ENCODE results near the gene PBXIP1. TPM values are rescaled to one million over a fixed set of nuclear protein-coding genes. Genes with fewer than 3 reads are reported as not detected.

PBXIP1 gene
- total RNA-seq, 1 experiment from 2014 or later: 24.0 TPM

DNA sequence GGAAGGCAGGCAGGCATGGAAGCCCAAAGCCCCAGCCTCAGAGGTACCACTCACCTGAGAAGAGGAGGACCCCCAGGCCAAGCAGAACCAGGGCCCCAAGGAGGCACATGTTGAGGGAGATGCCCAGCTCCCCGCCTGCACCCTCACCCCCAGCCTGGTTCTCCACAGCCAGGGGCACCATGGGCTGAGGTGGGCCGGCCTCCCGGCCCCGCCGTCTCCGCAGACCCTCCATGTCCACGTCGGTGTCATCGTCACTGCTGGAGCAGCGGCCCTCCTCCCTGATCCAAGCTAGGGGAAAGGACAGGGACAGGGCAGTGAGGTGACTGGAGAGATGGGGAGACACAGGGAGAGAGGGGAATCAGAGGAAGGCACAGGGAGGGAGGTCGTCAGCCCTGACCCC, 7.8 kb downstream of the PBXIP1 start:
- no peaks in the 10 kb centered on the region for H3K36me3 ChIP-seq (ENCODE audit: control insufficient read depth, insufficient read depth, low read length)
- H3K27me3 ChIP-seq (replicated peaks; ENCODE audit: control insufficient read depth, insufficient read depth, low read length): no peaks in the 10 kb centered on the region
- TF ChIP-seq, protein P1, sequence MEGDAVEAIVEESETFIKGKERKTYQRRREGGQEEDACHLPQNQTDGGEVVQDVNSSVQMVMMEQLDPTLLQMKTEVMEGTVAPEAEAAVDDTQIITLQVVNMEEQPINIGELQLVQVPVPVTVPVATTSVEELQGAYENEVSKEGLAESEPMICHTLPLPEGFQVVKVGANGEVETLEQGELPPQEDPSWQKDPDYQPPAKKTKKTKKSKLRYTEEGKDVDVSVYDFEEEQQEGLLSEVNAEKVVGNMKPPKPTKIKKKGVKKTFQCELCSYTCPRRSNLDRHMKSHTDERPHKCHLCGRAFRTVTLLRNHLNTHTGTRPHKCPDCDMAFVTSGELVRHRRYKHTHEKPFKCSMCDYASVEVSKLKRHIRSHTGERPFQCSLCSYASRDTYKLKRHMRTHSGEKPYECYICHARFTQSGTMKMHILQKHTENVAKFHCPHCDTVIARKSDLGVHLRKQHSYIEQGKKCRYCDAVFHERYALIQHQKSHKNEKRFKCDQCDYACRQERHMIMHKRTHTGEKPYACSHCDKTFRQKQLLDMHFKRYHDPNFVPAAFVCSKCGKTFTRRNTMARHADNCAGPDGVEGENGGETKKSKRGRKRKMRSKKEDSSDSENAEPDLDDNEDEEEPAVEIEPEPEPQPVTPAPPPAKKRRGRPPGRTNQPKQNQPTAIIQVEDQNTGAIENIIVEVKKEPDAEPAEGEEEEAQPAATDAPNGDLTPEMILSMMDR (IDR thresholded peaks at IDR 0.05; ENCODE audit: insufficient read depth in 1 of 2, low read depth in 1 of 2, low read length in 1 of 2, severe bottlenecking in 1 of 2, unreplicated experiment in 1 of 2): no peak
- Mint-ChIP-seq H3K36me3 (ENCODE audit: insufficient read depth, unreplicated experiment) (no peaks in the 10 kb centered on the region), H3K27me3 (ENCODE audit: insufficient read depth, unreplicated experiment) (no peaks in the 10 kb centered on the region), H3K9me3 (ENCODE audit: unreplicated experiment) (no peaks in the 10 kb centered on the region), H3K4me3 (ENCODE audit: unreplicated experiment) (no peak overlapping the region), H3K27ac (ENCODE audit: unreplicated experiment) (no peak overlapping the region), H3K4me1 (ENCODE audit: low read depth, unreplicated experiment) (peaks cover 14% of the 10 kb centered on the region)
- H3K4me1 ChIP-seq: peaks cover 13% of the 10 kb centered on the region
- intact Hi-C loops (cut with micrococcal nuclease; ENCODE audit: unreplicated experiment): no loop called here
- no peak for DNase-seq
- BruUV-seq (replicated peaks): no TSS peak
- POLR2A ChIA-PET: no interaction called here
- no peaks in the 10 kb centered on the region for H3K9me3 ChIP-seq
- CTCF ChIA-PET: interaction anchor here (0.7 kb wide), 1 partner anchor 8 kb away, joined by 3 read pairs; no protein-coding TSS in a partner anchor
- no peak overlapping the region for H3K4me3 ChIP-seq (ENCODE audit: low read depth, low read length)

DNA sequence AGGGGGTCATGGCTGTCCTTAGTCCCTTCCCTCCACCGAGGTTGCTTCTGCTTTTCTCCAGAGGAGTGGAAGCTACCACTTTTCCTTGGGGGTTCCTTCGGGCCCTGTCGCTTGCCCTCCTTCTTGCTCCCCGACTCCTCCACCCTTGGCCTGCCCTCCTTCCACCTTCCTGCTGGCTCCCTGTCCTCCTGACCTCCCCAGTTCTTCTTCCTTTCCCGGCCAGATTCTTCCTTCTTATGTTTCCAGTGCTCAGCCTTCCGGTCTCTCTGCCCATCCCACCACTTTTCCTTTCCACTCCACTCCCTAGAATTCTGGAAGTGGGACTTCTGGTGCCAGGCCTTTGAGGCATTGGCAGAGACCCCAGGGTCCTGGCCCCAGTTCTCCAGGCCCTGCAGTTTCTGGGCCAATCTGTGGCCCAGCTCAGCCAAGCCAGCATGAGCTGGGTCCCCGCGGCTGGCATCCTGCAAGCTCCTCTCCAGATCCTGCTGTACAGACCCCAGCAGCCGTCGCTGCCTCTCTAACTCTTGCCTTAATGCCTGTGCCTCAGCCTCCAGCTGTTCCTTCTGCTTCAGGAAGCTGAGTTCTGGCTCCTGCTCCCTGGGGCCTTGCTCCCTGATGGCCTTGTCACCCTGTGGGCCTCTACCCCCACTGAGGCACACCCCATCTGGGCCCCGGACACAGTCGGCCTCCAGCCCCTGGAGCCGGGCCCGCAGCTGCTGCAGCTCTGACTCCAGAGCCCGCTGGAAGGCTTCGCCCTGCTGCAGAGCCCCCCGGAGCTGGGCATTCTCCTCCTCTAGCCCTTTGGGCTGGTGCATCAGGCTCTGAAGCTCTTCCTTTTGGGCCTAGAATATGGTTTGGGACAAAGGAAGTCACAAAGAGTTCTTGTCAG, 9.7 kb downstream of the PBXIP1 start:
- Histone ChIP-seq H3K4me3 (ENCODE audit: low read depth, low read length) (no peak overlapping the region), H3K36me3 (ENCODE audit: control insufficient read depth, insufficient read depth, low read length) (no peaks in the 10 kb centered on the region), H3K27me3 (replicated peaks; ENCODE audit: control insufficient read depth, insufficient read depth, low read length) (no peaks in the 10 kb centered on the region), H3K4me1 (peaks cover 13% of the 10 kb centered on the region), H3K9me3 (no peaks in the 10 kb centered on the region)
- POLR2A ChIA-PET: interaction anchor here (0.7 kb wide), 1 partner anchor 75 kb away, joined by 4 read pairs; no protein-coding TSS in a partner anchor
- Mint-ChIP-seq H3K36me3 (ENCODE audit: insufficient read depth, unreplicated experiment) (no peaks in the 10 kb centered on the region), H3K4me1 (ENCODE audit: low read depth, unreplicated experiment) (peaks cover 14% of the 10 kb centered on the region), H3K27ac (ENCODE audit: unreplicated experiment) (no peak overlapping the region), H3K27me3 (ENCODE audit: insufficient read depth, unreplicated experiment) (no peaks in the 10 kb centered on the region), H3K4me3 (ENCODE audit: unreplicated experiment) (no peak overlapping the region), H3K9me3 (ENCODE audit: unreplicated experiment) (no peaks in the 10 kb centered on the region)
- intact Hi-C loops (cut with micrococcal nuclease; ENCODE audit: unreplicated experiment): loop anchor here (2.0 kb wide), 1 partner anchor 39 kb away; no protein-coding TSS in a partner anchor
- BruUV-seq (replicated peaks): no TSS peak
- CTCF ChIA-PET: interaction anchor here (1.1 kb wide), 1 partner anchor 9 kb away, joined by 3 read pairs; the partner anchor contains the start of gene PBXIP1
- no peak for DNase-seq
- TF ChIP-seq, protein P1 (IDR thresholded peaks at IDR 0.05; ENCODE audit: insufficient read depth in 1 of 2, low read depth in 1 of 2, low read length in 1 of 2, severe bottlenecking in 1 of 2, unreplicated experiment in 1 of 2): no peak

DNA sequence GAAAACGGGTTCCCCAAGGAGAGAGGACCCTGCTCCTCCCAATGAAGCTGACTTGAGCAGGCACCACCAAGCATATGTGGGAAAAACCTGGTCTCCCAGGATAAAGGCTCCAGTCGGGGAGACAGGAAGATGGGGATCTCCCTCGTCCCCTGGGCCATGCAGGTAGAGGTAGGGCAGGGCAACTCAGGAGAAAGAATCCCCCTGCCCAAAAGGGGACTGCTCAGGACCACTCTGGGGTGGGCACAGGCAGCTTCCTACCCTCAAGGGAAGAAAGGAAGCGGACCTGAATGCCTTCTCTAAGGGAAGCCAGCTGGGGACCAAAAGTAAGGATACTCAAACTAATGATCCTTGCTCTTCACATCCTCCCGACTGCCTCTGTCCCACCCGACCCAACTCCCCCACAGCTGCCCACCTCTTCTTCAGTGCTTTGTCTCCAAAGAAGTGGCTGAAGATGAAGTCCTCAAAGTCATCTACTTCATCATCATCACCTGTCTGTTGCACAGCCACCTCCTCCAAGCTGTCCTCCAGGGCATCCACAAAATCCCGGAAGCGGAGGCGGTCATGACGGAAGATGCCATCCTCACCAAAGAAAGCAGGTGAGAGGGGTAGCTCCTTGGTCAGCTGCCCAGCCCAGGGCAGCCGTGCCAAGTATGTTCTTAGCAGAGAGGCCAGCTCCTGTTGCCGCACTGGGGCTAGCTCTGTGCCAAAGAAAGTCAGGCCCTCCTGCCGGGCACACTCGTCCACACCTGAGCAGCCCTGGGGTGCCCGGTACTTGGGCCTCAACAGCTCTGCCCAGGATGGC, 10.5 kb downstream of the PBXIP1 start:
- TSS peak; percentile 57 for BruUV-seq (replicated peaks)
- no peak overlapping the region for H3K4me3 ChIP-seq (ENCODE audit: low read depth, low read length)
- ChIA-PET POLR2A (interaction anchor here (0.7 to 1.7 kb wide), 3 partner anchors 27 to 183 kb away, joined by 4 to 7 read pairs (median 4); no protein-coding TSS in a partner anchor), CTCF (interaction anchor here (0.8 to 1.4 kb wide), 2 partner anchors 43 to 72 kb away, joined by 5 read pairs; no protein-coding TSS in a partner anchor)
- DNase-seq: no peak
- H3K27me3 ChIP-seq (replicated peaks; ENCODE audit: control insufficient read depth, insufficient read depth, low read length): no peaks in the 10 kb centered on the region
- no peaks in the 10 kb centered on the region for H3K9me3 Mint-ChIP-seq (ENCODE audit: unreplicated experiment)
- no peaks in the 10 kb centered on the region for H3K36me3 Mint-ChIP-seq (ENCODE audit: insufficient read depth, unreplicated experiment)
- H3K9me3 ChIP-seq: no peaks in the 10 kb centered on the region
- TF ChIP-seq, protein P1 (IDR thresholded peaks at IDR 0.05; ENCODE audit: insufficient read depth in 1 of 2, low read depth in 1 of 2, low read length in 1 of 2, severe bottlenecking in 1 of 2, unreplicated experiment in 1 of 2): no peak
- H3K4me1 Mint-ChIP-seq (ENCODE audit: low read depth, unreplicated experiment): peaks cover 14% of the 10 kb centered on the region
- no peak overlapping the region for H3K27ac Mint-ChIP-seq (ENCODE audit: unreplicated experiment)
- H3K4me3 Mint-ChIP-seq (ENCODE audit: unreplicated experiment): no peak overlapping the region
- intact Hi-C loops (cut with micrococcal nuclease; ENCODE audit: unreplicated experiment): loop anchor here (2.0 kb wide), 1 partner anchor 39 kb away; no protein-coding TSS in a partner anchor
- H3K36me3 ChIP-seq (ENCODE audit: control insufficient read depth, insufficient read depth, low read length): no peaks in the 10 kb centered on the region
- peaks cover 13% of the 10 kb centered on the region for H3K4me1 ChIP-seq
- no peaks in the 10 kb centered on the region for H3K27me3 Mint-ChIP-seq (ENCODE audit: insufficient read depth, unreplicated experiment)
